SW480 (cell line): ENCODE results near the gene KRTCAP2.
A peak's percentile ranks its signal among the peaks of the same experiment; 100 is the strongest.
"Not testable (repeated sequence)": the region's sequence is repeated elsewhere in the genome, so short reads cannot be mapped to it uniquely, and the experiment has no call there.

Experiments
- DNase-seq: peaks from one replicate; pipeline ENCODE4 v3.0.0-alpha.2; 2016; ENCODE audit warnings: low spot score

Gene KRTCAP2

GRCh38 chr1:155172732-155173477 lies at the start of gene KRTCAP2:
Gene KRTCAP2, minus strand, starts transcription at chr1:155173304. Its CDS starts 80 bp downstream, at chr1:155173224.
- DNase-seq, result peak; percentile 94

GRCh38 chr1:155220211-155220965 lies 47.3 kb upstream of the KRTCAP2 start:
- DNase-seq, result not testable (repeated sequence)

DNA sequence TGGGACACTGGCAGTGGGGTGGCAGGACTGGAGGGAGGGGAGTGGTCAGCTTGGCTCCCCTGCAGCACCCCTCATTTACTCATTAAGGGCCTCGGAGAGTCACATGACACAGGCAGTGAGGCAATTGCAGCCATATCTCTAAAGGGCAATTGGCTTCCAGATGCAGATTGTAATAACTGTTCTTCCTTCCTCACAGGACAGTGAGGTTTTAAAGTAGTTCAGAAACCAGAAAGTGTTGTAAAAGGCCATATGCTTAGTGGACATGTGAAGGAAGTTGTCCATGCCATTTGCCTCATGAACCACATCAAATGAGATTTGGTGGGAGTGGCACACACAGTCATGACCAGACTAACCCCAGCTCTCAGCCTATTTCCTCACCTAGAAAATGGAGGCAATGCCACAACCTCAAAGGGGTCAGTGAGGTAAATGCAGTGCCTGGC lies 46.5 kb upstream of the KRTCAP2 start:
- peak; percentile 95 for DNase-seq

GRCh38 chr1:155218854-155219591 lies 45.9 kb upstream of the KRTCAP2 start:
- DNase-seq, result peak; percentile 60

DNA sequence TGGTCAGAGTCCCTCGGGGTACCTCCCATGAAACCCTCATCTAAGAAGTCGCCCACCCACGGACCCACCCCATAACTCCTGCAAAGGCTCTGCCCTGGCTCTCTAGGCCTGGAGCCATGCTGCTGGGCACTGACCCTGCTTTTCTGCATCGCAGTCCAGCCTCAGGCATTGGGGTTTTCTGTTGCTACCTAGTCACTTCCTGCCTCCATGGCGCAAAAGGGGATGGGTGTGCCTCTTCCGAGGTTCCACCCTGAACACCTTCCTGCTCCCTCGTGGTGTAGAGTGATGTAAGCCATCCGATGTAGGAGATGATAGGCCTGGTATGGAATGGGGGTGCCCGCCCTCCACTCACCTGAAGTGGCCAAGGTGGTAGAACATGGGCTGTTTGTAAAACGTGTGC lies 41.6 kb upstream of the KRTCAP2 start:
- DNase-seq, result not testable (repeated sequence)

DNA sequence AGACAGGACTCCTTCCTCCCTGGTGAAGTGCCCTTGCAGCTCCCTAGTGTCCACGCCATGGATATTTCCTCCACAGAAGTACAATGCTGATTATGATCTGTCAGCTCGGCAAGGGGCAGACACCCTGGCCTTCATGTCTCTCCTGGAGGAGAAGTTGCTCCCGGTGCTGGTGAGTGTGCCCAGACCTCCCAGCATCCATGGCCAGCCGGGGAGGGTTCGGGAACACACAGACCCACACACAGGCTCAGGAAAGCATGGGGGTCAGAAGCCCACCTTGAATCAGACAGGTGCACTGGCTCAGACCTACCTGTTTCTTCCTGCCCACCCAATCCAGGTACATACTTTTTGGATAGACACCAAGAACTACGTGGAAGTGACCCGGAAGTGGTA lies 38.9 kb upstream of the KRTCAP2 start:
- DNase-seq, result not testable (repeated sequence)

DNA sequence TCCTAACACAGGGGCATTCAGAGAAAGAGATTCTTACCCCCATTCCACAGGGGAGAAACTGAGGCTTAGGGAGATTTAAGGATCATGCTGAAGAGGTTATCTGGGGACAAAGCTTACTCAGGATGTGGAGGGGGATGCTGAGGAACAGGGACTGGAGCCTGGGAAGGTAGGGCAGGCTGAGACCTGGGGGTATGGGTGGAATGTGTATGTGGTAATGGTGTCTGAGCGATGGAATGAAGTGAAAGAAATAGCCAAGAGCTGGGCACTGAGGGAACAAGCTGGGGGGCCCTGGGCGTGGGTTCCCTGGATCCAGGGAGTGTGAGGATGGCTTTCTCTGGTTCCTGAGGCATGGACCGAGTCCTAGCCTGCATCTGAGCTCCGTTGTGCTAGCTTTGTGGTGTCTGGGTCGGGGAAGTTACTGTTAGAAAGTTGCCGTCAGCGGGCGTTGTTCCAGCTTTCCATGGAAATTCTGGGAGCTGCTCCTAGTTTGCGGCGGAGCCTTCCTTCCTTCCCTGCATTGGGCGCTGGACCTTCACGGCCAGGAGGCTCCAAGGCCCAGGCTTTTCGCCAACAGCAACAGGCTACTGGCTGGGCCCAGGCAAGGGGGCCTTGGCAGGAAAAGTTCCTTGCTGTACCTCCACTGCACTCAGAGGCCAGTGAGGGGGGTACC lies 38.4 kb upstream of the KRTCAP2 start:
- DNase-seq, result not testable (repeated sequence)

DNA sequence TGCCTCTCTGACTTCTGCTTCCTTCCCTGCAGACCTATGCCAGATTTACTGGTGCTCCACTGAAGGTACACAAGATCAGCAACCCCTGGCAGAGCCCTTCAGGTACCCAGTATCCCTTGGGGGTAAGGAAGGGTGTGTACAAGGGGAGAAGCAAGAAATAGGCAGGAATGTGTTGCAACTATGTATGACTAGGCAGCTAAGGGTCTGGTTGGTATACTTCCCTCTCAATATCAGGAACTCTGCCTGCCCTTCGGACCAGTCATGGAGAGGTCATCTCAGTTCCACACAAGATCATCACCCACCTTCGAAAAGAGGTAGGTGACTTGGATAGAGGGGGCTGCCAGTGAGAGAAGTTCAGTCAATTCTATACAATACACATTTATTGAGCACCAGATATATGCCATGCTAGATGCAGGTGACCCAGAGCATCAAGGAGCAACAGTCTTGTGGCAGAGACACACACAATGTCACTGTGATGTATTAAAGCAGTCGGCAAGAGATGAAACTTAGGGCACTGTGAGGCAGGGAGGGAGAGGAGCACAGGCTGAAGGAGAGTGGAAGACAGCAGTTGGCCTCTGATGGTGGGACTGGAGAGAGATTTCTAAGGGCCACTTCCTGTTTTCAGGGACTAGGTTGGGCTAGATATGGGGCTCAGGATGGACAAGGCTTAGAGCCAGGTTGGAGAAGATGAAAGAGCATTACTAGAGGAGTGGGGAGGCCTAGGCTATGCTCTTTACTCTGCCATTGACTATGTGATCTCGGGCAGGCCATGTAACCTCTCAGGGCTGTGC lies 37.4 kb upstream of the KRTCAP2 start:
- DNase-seq, result no peak

- no peak for DNase-seq
Measured at GRCh38 chr1:155209312-155209721, 36.2 kb upstream of the KRTCAP2 start.

DNA sequence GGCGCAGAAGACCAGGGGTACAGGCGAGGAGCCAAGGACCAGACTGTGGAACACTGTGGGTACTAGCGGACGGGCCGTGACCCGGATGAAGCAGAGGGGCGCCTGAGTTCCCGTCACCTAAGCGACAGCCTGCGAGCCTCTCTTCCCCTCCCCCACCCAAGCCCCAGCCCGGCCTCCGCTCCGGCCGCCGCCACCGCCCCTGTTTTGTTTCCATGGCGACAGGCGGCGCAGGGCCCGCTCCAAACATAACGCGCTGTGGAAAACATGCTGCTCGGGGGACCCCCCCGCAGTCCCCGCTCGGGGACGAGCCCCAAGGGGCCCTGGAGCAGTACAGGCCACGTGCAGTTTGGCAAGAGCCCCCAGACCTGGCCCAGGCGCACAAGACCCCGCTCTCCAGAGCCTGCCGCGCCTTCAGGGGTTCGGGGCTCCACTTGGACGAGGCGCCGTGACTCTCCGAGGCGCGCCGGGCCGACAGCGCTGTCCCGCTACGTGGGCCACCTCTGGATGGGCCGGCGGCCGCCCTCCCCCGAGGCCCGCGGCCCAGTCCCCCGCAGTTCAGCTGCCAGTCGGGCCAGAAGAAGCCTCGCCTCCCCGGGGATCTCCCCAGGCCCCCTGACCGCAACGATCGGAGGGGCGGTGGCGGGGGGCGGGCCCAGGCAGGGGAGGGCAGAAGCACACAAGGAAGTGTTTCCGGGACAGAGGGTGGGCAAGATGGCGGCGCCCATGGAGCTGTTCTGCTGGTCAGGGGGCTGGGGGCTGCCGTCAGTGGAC lies 35.6 kb upstream of the KRTCAP2 start, which contains the start of gene MTX1:
TSS of gene MTX1 (plus strand) at position 155 of the 771 bp plus-strand sequence. CDS start at position 265, 110 bp downstream.
- DNase-seq, result peak; percentile 67

DNA sequence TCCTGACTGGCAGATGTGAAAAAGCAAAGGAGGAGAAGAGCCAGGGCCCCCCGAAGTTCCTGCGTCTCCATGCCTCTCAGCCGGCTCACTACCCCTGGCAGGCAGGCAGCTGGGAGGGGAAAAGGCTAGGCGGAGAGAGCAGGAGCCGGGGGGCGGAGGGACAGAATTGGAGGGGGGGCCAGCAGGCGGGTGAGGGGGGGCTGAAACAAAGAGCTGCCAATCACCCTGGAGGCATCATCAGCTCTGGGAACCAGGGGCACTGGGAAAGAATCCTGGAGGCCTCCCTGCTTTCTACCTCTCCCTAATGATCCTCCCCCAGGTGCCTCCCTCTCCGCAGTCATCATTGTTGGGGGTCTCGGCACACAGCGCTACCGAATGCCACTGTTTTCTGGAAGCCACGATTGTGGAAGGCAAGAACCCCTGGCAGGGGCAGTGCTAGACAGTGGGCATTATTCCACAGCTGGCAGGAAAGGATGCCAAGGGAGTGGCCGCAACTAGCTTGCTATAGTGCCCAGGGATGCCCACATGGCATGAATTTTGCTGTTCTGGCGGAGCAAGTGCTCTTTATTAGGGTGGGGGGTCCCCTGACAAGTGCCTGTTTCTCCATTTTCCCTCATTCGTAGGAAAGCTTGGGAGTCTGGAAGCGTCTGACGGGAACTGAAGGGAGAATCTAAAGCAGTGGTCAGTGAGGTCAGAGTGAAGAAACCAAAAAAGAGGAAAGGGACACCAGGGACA lies 34.9 kb upstream of the KRTCAP2 start, which contains the start of gene THBS3:
TSS of gene THBS3 (minus strand) at position 92 of the 735 bp plus-strand sequence. CDS start at position 71, 21 bp downstream.
- no peak for DNase-seq

GRCh38 chr1:155206891-155207805 lies 34.0 kb upstream of the KRTCAP2 start:
- peak; percentile 79 for DNase-seq

- DNase-seq, result no peak
Measured at GRCh38 chr1:155205969-155206593, 33.0 kb upstream of the KRTCAP2 start.

DNA sequence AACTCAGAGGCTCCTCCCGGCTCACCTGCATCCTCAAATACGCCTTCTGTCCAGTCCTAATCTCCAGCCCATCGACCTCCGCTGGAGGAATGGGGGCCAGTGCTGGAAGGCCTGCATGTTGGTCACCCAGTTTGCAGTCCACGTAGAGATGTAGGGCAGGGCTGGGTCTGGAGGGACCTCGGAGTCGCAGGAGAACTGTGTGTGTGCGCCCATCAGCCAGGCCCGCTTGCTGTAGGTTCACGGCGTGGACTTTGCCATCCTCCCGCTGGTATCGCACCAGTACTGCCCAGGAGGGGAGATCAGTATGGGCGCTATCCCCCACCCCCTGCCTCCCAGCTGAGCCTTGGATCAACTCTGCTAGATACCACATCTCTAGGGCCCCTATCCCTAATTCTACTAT lies 31.9 kb upstream of the KRTCAP2 start:
- DNase-seq, result no peak

DNA sequence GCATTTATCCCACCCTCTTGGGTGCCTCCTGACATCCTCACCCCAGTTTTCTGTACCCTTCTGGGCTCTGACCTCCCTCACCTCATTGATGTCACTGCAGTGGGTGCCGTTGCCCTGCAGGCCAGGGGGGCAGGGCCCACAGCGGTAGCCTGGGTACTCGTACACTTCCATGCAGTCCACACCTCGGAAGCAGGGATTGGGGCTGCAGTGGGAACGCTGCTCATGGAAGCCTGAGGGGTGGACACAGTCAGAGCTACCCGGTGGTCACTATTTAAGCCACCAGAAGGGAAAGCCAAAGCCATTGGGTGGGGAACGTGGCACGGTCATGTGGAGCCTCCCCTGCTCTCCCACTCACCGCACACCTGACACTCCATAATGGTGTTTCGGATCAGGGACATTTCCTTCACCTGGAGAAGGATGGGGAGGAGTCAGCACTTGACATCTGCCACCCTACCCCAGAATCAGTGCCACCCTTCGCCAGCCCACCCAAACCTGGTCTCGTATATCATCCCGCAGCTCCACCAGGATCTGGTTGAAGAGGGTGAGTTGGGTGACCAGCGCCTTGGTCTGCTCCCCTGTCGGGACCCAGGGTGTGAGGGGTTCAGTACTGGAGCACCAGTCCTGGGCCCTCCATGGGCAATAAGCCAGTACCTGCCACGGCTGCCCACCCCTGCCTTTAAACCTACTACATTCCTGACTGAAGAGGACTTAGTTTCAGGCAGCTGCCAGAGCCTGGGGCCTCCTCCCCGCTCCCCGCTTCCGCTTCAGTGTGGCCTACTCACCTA lies 29.8 kb upstream of the KRTCAP2 start:
- DNase-seq, result no peak

- DNase-seq, result no peak
Measured at GRCh38 chr1:155202198-155202597, 29.1 kb upstream of the KRTCAP2 start.

GRCh38 chr1:155200920-155201319 lies 27.8 kb upstream of the KRTCAP2 start:
- no peak for DNase-seq
